HG03521 (cell line): Measurements from ENCODE around the gene PHLDA3.

ENCODE experiments used
- ATAC-seq: cut with Tn5 transposase; IDR thresholded peaks from one replicate; pipeline ENCODE4 v1.9.1; 2021; ENCODE audit warnings: mild to moderate bottlenecking, moderate library complexity; ENCODE audit not compliant: unreplicated experiment

Gene PHLDA3

DNA sequence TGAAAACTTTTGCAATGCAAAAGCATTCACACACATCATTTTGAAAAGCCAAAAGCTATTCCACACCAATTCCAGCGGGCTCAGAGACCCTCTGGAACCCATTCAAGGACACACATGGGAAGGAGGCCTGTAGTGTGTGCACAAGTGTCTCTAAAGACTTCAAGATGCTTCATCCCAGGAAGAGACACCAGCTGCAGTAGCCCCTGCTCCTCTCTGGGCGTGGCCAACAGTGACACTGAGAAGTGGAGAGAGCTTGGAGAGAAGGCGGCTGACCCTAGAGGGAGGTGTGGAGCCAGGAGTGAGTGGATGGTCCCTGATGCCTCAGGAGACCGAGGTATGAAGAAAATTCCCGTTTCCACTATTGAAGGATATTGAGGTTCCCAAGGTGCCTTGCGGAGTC, 32.6 kb downstream of the PHLDA3 start:
- no peak for ATAC-seq

DNA sequence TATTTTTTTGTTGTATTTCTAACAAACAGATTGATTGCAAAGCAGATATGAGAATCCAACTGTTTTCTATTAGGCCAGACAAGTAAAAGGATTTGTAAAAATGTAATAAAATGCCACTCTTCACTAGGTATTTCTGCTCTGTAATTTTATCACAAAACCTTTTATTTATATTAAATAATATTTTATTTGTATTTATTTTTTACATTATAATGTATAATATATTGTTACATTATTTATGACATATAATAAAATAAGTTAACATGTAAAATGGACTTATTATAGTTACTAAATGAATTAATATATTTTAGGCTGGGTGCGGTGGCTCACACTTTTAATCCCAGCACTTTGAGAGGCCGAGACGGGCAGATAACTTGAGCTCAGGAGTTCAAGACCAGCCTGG, 34.7 kb downstream of the PHLDA3 start:
- no peak for ATAC-seq

DNA sequence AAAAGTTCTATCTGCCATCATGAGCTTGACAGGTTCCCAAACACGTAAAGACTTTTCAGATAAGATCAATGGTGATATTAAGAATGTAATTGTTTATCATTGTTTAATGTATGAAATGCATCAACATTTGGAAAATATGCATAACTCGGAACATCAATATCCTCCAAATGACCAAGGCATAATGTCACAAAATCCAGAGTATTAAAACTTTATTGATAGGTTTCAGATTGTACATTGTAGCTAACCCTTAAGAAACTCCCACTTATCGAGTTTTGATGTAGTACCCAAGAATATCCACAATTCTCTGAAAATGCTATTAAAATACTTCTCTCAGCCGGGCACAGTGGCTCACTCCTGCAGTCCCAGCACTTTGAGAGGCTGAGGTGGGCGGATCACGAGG, 35.4 kb downstream of the PHLDA3 start:
- ATAC-seq: no peak

DNA sequence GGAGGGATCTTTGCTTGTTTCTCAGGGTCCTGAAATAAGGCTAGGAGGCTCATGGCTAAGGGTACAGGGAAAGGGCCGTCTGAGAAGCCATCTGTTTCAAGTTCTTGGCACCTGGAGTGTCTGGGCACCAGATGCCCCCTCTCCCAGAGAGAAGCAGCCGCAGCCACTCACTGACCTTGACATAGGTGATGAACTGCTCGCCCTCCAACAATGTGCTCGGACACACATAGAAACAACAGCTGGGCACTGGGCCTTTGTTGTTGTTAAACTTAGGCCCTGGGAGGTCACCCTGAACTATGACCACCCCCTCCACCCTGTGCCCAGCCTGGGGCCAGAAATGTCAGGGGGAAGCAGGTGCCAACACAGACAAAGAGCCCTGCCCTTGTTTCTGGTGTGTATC, 38.2 kb downstream of the PHLDA3 start:
- no peak for ATAC-seq

DNA sequence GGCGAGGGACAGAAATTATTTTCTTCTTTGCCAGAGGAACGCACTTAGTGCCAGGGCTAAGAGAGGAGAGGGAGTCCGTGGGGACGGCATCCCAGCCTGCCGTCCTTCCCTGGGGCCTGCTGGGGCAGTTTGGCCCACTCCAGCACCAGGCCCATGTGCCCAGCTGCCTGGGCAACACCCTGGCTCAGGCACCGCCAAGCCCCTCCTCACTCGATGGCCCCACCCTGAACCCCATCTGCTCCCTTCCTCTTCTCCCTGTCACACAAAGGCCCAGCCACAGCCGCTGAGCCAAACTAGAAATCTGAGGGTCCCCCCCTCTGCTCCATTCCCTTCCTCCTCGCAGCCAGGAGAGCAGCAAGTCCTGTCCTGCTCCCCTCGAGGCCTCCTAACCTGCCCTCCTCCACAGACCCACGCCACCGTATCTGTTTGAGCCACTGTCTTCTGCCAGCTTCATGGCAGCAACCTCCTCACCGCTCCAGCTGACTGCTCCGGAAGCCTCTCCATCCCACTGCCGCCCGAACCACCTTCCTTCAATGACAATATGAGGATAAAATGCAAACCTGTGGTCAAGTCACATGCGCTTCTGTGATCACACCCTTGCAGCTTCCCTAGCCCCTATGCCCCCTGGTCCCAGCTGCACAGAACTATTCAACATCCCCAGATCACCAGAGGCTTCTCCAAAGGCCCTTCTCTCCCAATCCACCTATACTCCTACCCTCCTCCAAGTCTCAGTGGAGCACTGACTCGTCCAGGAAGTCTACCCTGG, 39.1 kb downstream of the PHLDA3 start:
- no peak for ATAC-seq

DNA sequence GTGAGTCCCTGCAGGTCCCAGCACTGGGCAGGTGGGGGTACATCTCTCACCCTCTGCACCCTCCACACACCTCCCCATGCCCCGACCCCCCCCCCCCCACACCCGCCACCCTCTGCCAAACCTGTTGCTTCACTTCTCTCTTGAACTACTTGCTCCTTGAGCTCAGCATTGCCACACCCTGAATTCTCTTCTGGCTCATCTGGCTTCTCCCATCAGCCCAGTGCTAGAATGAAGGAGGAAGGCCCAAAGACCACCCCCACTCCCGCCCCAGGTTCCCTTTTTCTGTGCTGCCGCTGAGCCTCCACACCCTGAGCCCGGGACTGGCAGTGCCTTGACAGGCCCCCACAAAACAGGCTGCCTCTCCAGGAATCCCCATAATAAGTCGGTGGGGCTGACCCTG, 41.0 kb downstream of the PHLDA3 start:
- no peak for ATAC-seq

DNA sequence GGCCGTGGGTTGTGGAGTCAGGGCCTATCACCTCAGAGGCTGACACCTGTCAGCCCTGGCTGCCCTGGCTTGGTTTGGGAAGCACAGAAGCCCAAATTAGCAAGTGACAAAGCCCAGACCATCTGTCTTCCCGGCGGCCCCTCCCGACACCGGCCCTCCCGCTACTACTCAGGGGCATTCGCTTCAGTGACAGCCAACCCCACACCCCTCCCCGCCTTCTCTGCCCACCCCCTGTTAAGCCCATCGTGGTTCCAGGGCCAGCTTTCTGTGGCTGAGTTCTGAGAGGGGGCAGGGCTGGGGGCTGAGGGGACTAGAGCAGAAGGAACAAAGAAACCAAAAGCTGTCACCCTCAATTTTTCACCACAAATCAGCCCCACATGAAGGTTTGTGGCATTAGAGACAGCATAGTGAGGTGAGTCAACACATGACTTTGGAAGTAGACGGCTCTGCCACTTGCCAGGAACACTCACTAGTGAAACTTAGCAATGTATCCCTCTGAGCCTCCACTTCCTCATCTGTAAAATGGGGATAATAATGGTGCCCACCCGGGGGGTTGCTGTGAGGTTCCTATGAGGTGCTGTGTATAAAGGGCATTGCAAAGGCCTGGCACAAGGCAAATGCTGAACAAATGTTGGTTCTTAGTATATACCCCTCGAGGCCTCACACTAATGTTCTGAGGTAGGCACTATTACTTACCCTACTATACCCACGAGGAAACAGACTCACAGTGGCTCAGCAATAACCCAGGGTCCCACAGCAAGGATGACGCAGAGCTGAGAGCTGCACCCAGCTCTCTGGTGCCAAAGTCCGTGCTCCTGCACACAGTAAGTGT, 42.3 kb downstream of the PHLDA3 start:
- no peak for ATAC-seq

DNA sequence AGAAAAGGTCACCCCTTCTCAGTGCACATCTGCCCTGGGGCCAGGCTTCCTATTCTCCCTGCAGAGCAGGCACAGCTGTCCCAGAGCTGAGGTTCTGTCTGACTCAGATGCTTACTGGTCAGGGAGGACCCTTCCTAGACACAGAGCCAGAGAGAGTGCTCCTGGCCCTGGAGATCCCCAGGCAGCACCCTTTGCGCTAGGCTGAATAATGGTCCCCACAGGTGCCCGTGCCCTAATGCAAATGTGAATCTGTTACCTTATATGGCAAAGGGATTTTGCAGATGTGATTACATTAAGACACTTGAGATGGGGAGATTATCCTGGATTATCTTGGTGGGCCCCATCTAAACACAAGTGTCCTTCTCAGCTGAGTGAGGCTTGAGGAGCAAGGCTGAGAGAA, 44.8 kb downstream of the PHLDA3 start:
- no peak for ATAC-seq

DNA sequence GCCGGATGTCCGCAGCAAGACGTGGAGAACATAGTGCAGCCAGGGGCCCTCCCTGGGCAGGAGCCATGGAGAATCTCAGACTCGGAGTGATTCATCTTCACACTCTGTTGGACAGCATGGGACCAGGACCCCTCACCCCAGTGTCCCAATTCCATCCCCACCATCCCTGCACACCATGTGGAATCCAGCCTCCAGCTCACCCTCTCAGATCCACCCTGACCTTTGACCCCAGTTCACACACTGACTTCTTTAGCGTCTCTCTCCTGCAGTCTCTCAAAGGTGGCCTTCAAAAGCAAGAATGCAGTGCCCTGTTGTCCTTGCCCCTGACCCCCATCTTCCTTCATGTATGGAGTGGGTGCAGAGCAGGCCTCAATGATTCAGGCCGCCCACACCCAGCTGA, 45.3 kb downstream of the PHLDA3 start:
- ATAC-seq: no peak

DNA sequence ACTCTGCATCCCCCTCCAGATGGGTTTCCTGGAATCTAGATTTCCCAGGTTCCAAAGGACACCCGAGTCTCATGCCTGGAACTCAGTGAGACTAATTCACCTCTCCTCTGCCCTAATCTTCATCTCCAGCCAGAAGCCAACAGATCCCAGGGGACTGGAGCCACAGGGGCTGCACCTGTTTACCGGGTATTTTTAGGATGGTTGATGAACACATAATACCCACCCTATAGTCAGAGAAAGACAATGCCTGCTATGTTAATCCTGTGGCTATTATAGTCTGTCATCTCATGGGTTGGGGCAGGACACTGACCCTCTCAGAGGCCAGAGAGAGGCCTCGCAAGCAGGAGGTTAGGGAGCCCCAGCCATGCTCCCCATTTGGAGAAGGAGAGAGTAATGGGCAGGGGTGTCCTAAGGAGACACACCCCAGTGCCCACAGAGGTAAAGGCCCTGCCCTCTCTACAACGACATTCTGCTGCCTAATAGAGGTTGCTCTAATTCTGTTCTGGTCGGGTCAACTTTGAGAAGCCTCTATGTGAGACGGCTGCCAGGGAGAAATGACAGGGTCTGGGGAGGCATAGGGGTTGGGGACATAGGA, 46.5 kb downstream of the PHLDA3 start:
- ATAC-seq: no peak

DNA sequence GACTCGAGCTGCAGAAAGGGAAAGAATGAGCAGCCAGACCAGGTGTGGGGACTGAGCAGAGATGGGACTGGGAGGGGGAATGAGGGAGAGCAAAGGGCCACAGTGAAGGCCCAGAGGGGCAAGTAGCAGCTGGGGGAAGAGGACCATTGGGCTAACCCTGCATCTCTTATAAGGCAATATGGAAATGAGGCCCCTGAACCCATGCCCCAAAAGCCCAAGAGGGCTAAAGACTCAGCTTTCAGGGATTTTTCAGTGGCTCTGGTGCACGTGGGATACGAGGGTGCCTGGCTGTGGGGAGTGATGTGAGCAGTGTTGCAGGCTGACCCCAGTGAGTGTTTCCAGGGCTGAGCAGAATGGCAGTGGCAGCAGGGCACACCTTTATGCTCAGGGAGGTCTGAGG, 47.0 kb downstream of the PHLDA3 start:
- ATAC-seq: no peak

DNA sequence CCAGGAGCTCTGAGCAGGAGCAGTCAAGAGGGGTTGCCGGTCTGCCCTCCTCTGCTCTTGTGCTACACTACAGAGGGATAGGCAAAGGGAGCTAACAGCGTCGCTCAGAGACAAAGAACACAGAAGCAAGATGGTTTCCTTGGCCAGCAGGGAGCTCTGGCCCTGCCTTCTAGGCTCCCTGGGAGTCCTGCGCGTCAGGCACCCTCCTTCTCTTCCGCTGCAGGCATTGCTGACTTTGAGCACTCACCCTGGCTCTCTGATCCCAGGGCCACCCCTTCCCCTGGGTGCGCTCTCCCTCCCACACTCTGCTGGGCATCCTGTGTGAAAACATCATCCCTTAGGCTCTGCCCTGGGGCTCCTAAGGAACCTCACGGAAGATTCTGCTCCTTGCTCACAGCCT, 47.9 kb downstream of the PHLDA3 start:
- ATAC-seq: no peak

DNA sequence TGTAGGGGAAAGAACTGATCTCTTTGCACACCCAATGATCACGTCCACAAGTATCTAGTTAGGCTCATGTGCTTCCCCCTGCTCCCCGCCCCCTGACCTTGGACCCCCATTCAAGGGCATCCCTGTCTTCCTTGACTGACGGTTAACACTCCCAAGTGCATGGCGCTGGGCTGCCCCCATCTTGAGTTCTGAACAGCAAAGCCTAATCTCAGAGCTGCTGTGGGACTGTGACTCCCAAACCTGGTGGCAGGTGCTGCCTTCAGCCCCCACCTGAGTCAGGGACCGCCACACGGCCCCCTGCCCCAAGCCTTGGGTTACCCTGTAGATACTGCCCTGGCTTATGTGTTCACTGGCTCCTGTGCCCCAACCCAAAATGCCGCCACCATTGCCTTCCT, 48.4 kb downstream of the PHLDA3 start:
- ATAC-seq: no peak

DNA sequence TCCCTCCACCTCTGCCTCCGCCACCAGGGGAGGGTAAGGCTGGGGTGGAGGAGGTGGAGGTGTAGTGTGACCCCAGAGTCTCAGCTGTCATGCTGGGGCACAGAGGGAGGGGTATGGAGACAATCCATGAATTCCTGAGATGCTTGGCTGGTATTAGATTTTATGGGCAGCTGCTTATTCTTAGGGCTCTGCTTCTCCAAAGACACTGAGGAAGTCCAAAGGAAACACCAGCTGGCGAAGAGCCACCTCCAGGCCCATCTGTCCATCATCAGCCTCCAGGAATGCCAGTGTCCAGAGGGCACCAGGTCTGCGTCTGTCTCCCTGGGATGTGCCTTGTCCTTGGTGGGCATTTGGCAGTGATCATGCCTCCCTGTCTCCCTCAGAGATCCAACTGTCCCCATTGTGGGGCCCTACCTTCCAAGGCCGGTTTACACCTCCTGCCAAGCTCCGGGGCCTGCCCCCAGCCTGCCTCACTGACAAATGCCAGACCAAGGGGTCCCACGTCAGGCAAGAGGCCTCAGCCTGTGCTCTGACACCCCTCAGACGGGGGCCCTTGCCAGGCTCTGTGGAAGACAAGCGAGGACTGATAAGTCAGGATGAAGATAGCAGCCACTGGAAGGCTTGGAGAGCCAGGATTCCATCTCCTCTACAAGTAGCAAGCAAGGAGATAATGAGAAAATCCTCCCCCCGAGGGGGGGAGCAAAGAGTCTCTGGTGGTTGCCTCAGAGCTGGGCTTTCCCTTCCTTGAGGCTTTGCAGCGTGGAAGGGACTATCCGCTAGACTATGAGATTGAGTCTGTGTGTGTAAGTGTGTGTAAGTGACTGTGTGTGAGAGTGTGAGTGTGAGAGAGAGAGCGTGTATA, 49.0 kb downstream of the PHLDA3 start:
- ATAC-seq: no peak

DNA sequence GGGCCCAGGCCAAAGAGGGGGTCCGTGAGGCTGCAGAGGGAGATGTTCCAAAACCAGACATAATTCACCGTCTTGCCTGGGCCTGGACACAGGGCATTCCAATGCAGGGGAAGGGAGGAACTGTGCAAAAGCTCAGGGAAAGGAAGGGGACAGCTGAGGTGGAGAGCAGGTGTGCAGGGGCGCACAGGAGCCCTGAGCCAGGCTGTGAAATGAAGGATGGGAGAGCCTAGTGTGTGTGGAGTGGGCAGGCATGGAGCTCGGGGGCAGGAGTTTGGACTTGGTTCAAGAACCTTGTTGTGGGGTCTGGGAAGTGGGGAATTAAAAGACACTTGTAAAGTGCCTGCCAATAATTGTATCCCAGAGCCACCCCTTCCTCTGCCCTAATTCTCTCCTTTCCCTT, 49.7 kb downstream of the PHLDA3 start:
- no peak for ATAC-seq

DNA sequence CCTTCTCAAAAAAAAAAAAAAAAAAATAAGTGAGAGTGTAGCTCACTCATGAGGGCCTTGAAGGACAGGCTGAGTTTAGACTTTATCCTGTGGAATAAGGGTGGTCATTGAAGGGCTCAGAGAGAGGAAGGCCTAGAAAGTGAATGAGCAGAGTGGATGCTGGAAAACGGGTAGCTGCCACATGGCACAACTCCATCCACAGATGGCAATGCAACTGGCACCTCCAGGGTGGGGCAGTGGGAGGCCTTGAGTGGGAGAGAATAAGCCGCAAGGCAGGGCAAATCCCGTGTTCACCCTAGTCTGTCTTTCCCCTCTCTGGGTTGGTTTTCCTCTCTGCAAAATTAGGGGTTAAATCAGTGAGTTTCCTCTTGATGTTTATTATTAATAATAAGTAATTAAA, 50.5 kb downstream of the PHLDA3 start:
- ATAC-seq: no peak
